ENCODE results near the gene IGFBP5. TPM values are rescaled to one million over a fixed set of nuclear protein-coding genes. Genes with fewer than 3 reads are reported as not detected.
A peak's percentile ranks its signal among the peaks of the same experiment; 100 is the strongest.

Gene IGFBP5
- total and polyA plus RNA-seq, 2 of the 8 experiments (the other 6 are each of a cell fraction or from before 2014, with no cell fraction given) = 2.2 to 2.5 TPM

GRCh38 chr2:216670266-216671080 lies 24.9 kb downstream of the IGFBP5 start:
- Histone ChIP-seq H3K36me3 (ENCODE audit: control insufficient read depth in 2 of 4, insufficient read depth in 4 of 4, low read length in 3 of 4) (no peaks in the 10 kb centered on the region), H2BK20ac (ENCODE audit: low read length) (no peak overlapping the region), H3K14ac (ENCODE audit: insufficient read length) (no peak overlapping the region), H2BK12ac (ENCODE audit: low read depth, low read length) (no peak overlapping the region), H4K5ac (ENCODE audit: insufficient read length, low read depth, low read length) (no peak overlapping the region), H4K8ac (ENCODE audit: extremely low read depth, insufficient read depth, low read length) (peak overlapping the region; percentile 18; the same call in 1 of the 2 replicates), H3K9me3 (ENCODE audit: insufficient read depth in 2 of 2, low read depth in 1 of 2, low read length in 1 of 2) (no peaks in the 10 kb centered on the region), H4K20me1 (replicated peaks in 1 of 2; ENCODE audit: control insufficient read depth in 1 of 2, insufficient read depth in 2 of 2, low read length in 2 of 2) (no peaks in the 10 kb centered on the region), H3K79me1 (ENCODE audit: low read depth, low read length) (no peaks in the 10 kb centered on the region), H2AFZ (ENCODE audit: low read length) (no peak overlapping the region), H3K9ac (replicated peaks in 1 of 4; ENCODE audit: extremely low read depth in 1 of 4, low read depth in 3 of 4, low read length in 3 of 4) (no peak overlapping the region), H3K23ac (ENCODE audit: insufficient read length) (no peak overlapping the region), H3K23me2 (ENCODE audit: low read depth, low read length) (no peaks in the 10 kb centered on the region), H2BK5ac (ENCODE audit: low read depth, low read length) (no peak overlapping the region), H4K91ac (replicated peaks; ENCODE audit: insufficient read length, low read length) (no peak overlapping the region), H3K27ac (ENCODE audit: low read depth, low read length) (no peak overlapping the region), H3K4me2 (ENCODE audit: insufficient read depth in 1 of 2, low read depth in 2 of 2, low read length in 2 of 2) (no peak overlapping the region), H2AK5ac (ENCODE audit: low read depth, low read length) (no peak overlapping the region), H3K79me2 (ENCODE audit: control insufficient read depth in 1 of 2, insufficient read depth in 2 of 2, low read length in 2 of 2) (no peaks in the 10 kb centered on the region), H3K18ac (ENCODE audit: extremely low read depth, low read length) (no peak overlapping the region), H3K4me1 (replicated peaks in 1 of 4; ENCODE audit: control insufficient read depth in 3 of 4, insufficient read depth in 4 of 4, low read length in 3 of 4) (peaks cover 0 to 6% (median 5%) of the 10 kb centered on the region in 4 experiments; a peak in 6 of 7 replicates), H3K56ac (replicated peaks; ENCODE audit: insufficient read length, low read depth, low read length) (no peak overlapping the region), H2BK120ac (replicated peaks; ENCODE audit: low read depth, low read length) (no peak overlapping the region), H2BK15ac (ENCODE audit: low read length) (no peak overlapping the region), H3K27me3 (replicated peaks in 1 of 4; ENCODE audit: control insufficient read depth in 3 of 4, extremely low read depth in 1 of 4, insufficient read depth in 3 of 4, low read length in 3 of 4) (no peaks in the 10 kb centered on the region), H3K4ac (replicated peaks; ENCODE audit: insufficient read length, low read depth, low read length) (no peak overlapping the region), H3K4me3 (ENCODE audit: extremely low read depth in 1 of 4, insufficient read depth in 2 of 4, low read depth in 3 of 4, low read length in 4 of 4) (no peak overlapping the region)
- ChIA-PET POLR2A (ENCODE audit: partially characterized antibody) (no interaction called here), CTCF (ENCODE audit: partially characterized antibody) (interaction anchor here (0.6 to 15.9 kb wide), 8 partner anchors 9 to 158 kb away, joined by 3 to 493 read pairs (median 22); no protein-coding TSS in a partner anchor)
- FAIRE-seq = no peak
- DNase-seq (ENCODE audit: low read depth in 1 of 2, low spot score in 2 of 2) = no peak
- WGBS, 2 experiments (ENCODE audit: extremely low coverage in 1 of 2, insufficient coverage in 1 of 2, insufficient read length in 1 of 2, insufficient replicate concordance in 2 of 2, low coverage in 1 of 2, low lambda C conversion rate in 2 of 2, missing lambda C conversion rate in 1 of 2) = 89% methylated on average over 15 of the region's 17 CpGs; no CpG with 5 or more reads in 1 of the 2 experiments
- TF ChIP-seq CEBPB (IDR thresholded peaks at IDR 0.05; ENCODE audit: low read depth, low read length) (no peak), SP4 (IDR thresholded peaks at IDR 0.05; ENCODE audit: low read length) (no peak), TAF7 (optimal IDR thresholded peaks at IDR 0.05; ENCODE audit: borderline replicate concordance, low read depth, low read length) (no peak), KDM4A (IDR thresholded peaks at IDR 0.05; ENCODE audit: low read depth, low read length, severe bottlenecking) (no peak), YY1 (IDR thresholded peaks at IDR 0.05; ENCODE audit: low read depth, low read length) (no peak), E2F6 (IDR thresholded peaks at IDR 0.05) (no peak), JUND (IDR thresholded peaks at IDR 0.05; ENCODE audit: low read length) (no peak), MAFK (IDR thresholded peaks at IDR 0.05; ENCODE audit: low read depth, low read length) (no peak), MAX (IDR thresholded peaks at IDR 0.05) (no peak), RNF2 (IDR thresholded peaks at IDR 0.05; ENCODE audit: borderline replicate concordance, low read depth, low read length, missing control alignments, poor library complexity, severe bottlenecking) (no peak), SP1 (IDR thresholded peaks at IDR 0.05; ENCODE audit: low read depth, low read length) (no peak)

All from H1 (cell line).